HepG2 (cell line): Measurements from ENCODE around the gene SPRED2. TPM values are rescaled to one million over a fixed set of nuclear protein-coding genes. Genes with fewer than 3 reads are reported as not detected.

Experiments
- ATAC-seq: fragments of 200-7000 bp; cut with Tn5 transposase; 3 replicates; pipeline ENCODE4 v1.9.1; 2020; ENCODE audit warnings: mild to moderate bottlenecking, moderate library complexity
- BruUV-seq: library from RNA; stranded (reverse); fragments of 400-500 nt; replicated peaks from 2 replicates; lab custom pipeline; 2021; lab: Mats Ljungman, UMichigan
- CTCF ChIA-PET: fragments of 300-600 bp; formaldehyde crosslinking; extraction: SDS; loops from one replicate; lab custom pipeline; 2021; ENCODE audit warnings: low total read pairs, inconsistent platforms, low intra/inter-chr PET ratio; lab: Yijun Ruan, JAX
- POLR2A ChIA-PET: fragments of 350-600 bp; sonication (Branson Sonifier 250); formaldehyde crosslinking; loops from one replicate; lab custom pipeline; 2020; ENCODE audit warnings: antibody characterized with exemption, inconsistent platforms; lab: Yijun Ruan, JAX
- DNase-seq: peaks from one replicate; pipeline ENCODE4 v3.0.0-alpha.2; 2015; ENCODE audit warnings: low spot score
- FAIRE-seq: peaks from 3 replicates; lab custom pipeline; 2011; peaks lifted over from hg19 to GRCh38; lab: Jason Lieb, UNC
- H2AFZ ChIP-seq: one replicate; pipeline ENCODE4 v1.6.1; 2011; ENCODE audit warnings: low read length, inconsistent platforms
- H3K27ac ChIP-seq: fragments of 300-600 bp; 3 replicates; pipeline ENCODE4 v1.8.0; 2011; ENCODE audit warnings: mixed run types, mild to moderate bottlenecking, mixed read lengths, low read length, inconsistent platforms; ENCODE audit not compliant: insufficient read depth; ENCODE audit errors: extremely low read length
- H3K27me3 ChIP-seq, 2 experiments: fragments of 200-600 bp in 1 of 2; 2 replicates in 1 of 2; 3 replicates in 1 of 2; pipeline versions ENCODE4 v1.6.0 to v1.8.0; 2011; ENCODE audit warnings: low read length in 2 of 2, mild to moderate bottlenecking in 2 of 2, moderate library complexity in 2 of 2, inconsistent platforms in 1 of 2; ENCODE audit not compliant: insufficient read depth in 2 of 2, control insufficient read depth in 1 of 2
- H3K36me3 ChIP-seq, 2 experiments: fragments of 200-600 bp in 1 of 2; replicated peaks in 1 of 2; 2 replicates in 1 of 2; 3 replicates in 1 of 2; pipeline versions ENCODE4 v1.5.1 to v1.8.0; 2011; ENCODE audit warnings: low read length in 2 of 2, inconsistent platforms in 1 of 2; ENCODE audit not compliant: insufficient read depth in 2 of 2, control insufficient read depth in 1 of 2
- H3K4me1 ChIP-seq: 2 replicates; pipeline ENCODE4 v1.5.1; 2012; ENCODE audit warnings: low read length, inconsistent platforms; ENCODE audit not compliant: insufficient read depth
- H3K4me2 ChIP-seq: 2 replicates; pipeline ENCODE4 v1.6.0; 2011; ENCODE audit warnings: low read depth, low read length, inconsistent platforms
- H3K4me3 ChIP-seq, 3 experiments: fragments of 200-600 bp in 1 of 3; sonication (generic), shearing (Covaris generic) in 1 of 3; replicated peaks in 1 of 3; 2 replicates each; pipeline ENCODE4 v1.5.1; 2011 to 2016; ENCODE audit warnings: low read length in 3 of 3, inconsistent platforms in 2 of 3, low read depth in 2 of 3, mild to moderate bottlenecking in 2 of 3, control low read depth in 1 of 3, mixed read lengths in 1 of 3; ENCODE audit not compliant: insufficient read depth in 1 of 3
- H3K79me2 ChIP-seq: one replicate; pipeline ENCODE4 v1.6.1; 2011; ENCODE audit warnings: low read length, inconsistent platforms; ENCODE audit not compliant: insufficient read depth
- H3K9ac ChIP-seq: 2 replicates; pipeline ENCODE4 v1.6.0; 2011; ENCODE audit warnings: mild to moderate bottlenecking, low read depth, low read length, inconsistent platforms; ENCODE audit not compliant: insufficient read depth
- H3K9me3 ChIP-seq: 2 replicates; pipeline ENCODE4 v1.5.1; 2012; ENCODE audit warnings: mild to moderate bottlenecking, low read length
- H4K20me1 ChIP-seq: 2 replicates; pipeline ENCODE4 v1.6.0; 2011; ENCODE audit warnings: inconsistent platforms, mild to moderate bottlenecking, low read length, moderate library complexity; ENCODE audit not compliant: insufficient read depth
- MTA3 ChIP-seq: sonication (generic); formaldehyde crosslinking; IDR thresholded peaks from 2 replicates; pipeline ENCODE4 v1.4.0; 2020; ENCODE audit warnings: missing genetic modification reagents
- NFIC ChIP-seq: IDR thresholded peaks from 2 replicates; pipeline ENCODE4 v1.6.1; 2012; ENCODE audit warnings: mild to moderate bottlenecking, low read length, inconsistent platforms
- NKX3-1 ChIP-seq: sonication (generic); formaldehyde crosslinking; IDR thresholded peaks from 2 replicates; pipeline ENCODE4 v1.5.0; 2020; ENCODE audit warnings: missing genetic modification reagents
- SATB2 ChIP-seq: sonication (generic); formaldehyde crosslinking; IDR thresholded peaks from 2 replicates; pipeline ENCODE4 v1.5.0; 2020; ENCODE audit warnings: missing genetic modification reagents
- ZNF296 ChIP-seq: sonication (generic); formaldehyde crosslinking; conservative IDR thresholded peaks from 2 replicates; pipeline ENCODE4 v1.5.0; 2020; ENCODE audit warnings: mild to moderate bottlenecking, missing genetic modification reagents
- ZNF501 ChIP-seq: sonication (generic); formaldehyde crosslinking; IDR thresholded peaks from 2 replicates; pipeline ENCODE4 v1.5.1; 2020; ENCODE audit warnings: mild to moderate bottlenecking, moderate library complexity, missing genetic modification reagents
- ZNF558 ChIP-seq: sonication (generic); formaldehyde crosslinking; IDR thresholded peaks from 2 replicates; pipeline ENCODE4 v1.9.0; 2022; ENCODE audit warnings: mild to moderate bottlenecking, missing genetic modification reagents, borderline replicate concordance
- ZNF563 ChIP-seq: sonication (generic); formaldehyde crosslinking; IDR thresholded peaks from 2 replicates; pipeline ENCODE4 v1.8.0; 2022; ENCODE audit warnings: mild to moderate bottlenecking, moderate library complexity, missing genetic modification reagents
- ZNF672 ChIP-seq: sonication (generic); formaldehyde crosslinking; IDR thresholded peaks from 2 replicates; pipeline ENCODE4 v1.8.1; 2022; ENCODE audit warnings: missing genetic modification reagents
- ZNF792 ChIP-seq: IDR thresholded peaks from 2 replicates; pipeline ENCODE4 v1.6.1; 2016
- ZSCAN20 ChIP-seq: sonication (generic); formaldehyde crosslinking; IDR thresholded peaks from 2 replicates; pipeline ENCODE4 v1.4.0; 2020; ENCODE audit warnings: missing genetic modification reagents, mild to moderate bottlenecking, borderline replicate concordance
- in situ Hi-C: cut with HindIII; loops from 2 replicates; pipeline ENCODE4 v1.10.0; 2017; ENCODE audit warnings: low pct_unique_long_range_greater_than_20kb; ENCODE audit not compliant: extremely low pct_ligation_motif_present
- intact Hi-C: fragments of 100-400 bp; cut with micrococcal nuclease; formaldehyde crosslinking; loops from one replicate; pipeline ENCODE4 v1.10.0; 2022; ENCODE audit not compliant: unreplicated experiment
- polyA plus RNA-seq, 8 experiments: library from polyadenylated mRNA; depleted of rRNA in 3 of 8; stranded (reverse) in 7 of 8; unstranded in 1 of 8; fragments of >200 nt; fragmentation: Illumina TruSeq in 4 of 8; extraction: Trizol in 4 of 8; gene quantifications; 2 replicates each; pipeline versions ENCODE4 v1.2.1 to v1.2.3, GENCODE V29; 2011 to 2016; ENCODE audit warnings: low read depth in 4 of 8, missing spikeins in 1 of 8, mixed read lengths in 1 of 8; ENCODE audit not compliant: insufficient read depth in 1 of 8
- total RNA-seq, 5 experiments: library from RNA; depleted of rRNA; stranded (reverse); fragments of >200 nt; fragmentation: Illumina TruSeq; extraction: Trizol; gene quantifications; 2 replicates each; pipeline ENCODE4 v1.2.3, GENCODE V29; 2016; ENCODE audit warnings: low read depth in 1 of 5
- TF ChIP-seq, protein P1 (sequence below): IDR thresholded peaks from 2 replicates; pipeline ENCODE4 v1.6.1; 2012; ENCODE audit warnings: low read length, improper control_type of control experiment
- TF ChIP-seq, protein P2 (sequence below), 2 experiments: IDR thresholded peaks; 2 replicates each; pipeline ENCODE4 v1.6.1; 2011 to 2012; ENCODE audit warnings: low read length in 2 of 2, borderline replicate concordance in 1 of 2, low read depth in 1 of 2, mild to moderate bottlenecking in 1 of 2, moderate library complexity in 1 of 2
- TF ChIP-seq, protein P3 (sequence below): sonication (generic); formaldehyde crosslinking; IDR thresholded peaks from 2 replicates; pipeline ENCODE4 v1.5.1; 2020; ENCODE audit warnings: missing genetic modification reagents, mild to moderate bottlenecking, borderline replicate concordance
- TF ChIP-seq, protein P4 (sequence below): sonication (generic); formaldehyde crosslinking; conservative IDR thresholded peaks from 2 replicates; pipeline ENCODE4 v1.8.1; 2023; ENCODE audit warnings: missing genetic modification reagents

Gene SPRED2
- total and polyA plus RNA-seq, 2 of the 13 experiments (the other 11 are each of a cell fraction or from before 2014, with no cell fraction given) = 13.0 to 37.0 TPM

DNA sequence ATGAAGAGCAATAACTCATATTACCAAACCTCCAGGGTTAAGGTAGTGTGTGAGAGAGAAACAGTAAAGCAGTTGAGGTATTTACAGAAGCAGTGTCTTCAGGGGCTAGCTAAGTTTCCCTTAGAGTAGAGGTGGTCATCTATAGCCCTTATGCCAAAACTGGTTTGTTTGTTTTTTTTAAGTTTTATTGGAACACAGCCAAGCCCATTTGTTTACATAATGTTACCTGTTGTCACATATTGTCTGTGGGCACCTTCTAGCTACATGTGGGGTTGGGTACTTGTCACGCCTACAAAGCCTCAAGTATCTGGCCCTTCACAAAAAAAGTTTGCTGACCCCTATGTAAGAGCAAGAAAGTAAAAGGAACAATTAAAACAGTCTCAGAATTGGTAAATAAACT is 165.4 kb downstream of the SPRED2 start (continued):
- TF ChIP-seq, protein P1, sequence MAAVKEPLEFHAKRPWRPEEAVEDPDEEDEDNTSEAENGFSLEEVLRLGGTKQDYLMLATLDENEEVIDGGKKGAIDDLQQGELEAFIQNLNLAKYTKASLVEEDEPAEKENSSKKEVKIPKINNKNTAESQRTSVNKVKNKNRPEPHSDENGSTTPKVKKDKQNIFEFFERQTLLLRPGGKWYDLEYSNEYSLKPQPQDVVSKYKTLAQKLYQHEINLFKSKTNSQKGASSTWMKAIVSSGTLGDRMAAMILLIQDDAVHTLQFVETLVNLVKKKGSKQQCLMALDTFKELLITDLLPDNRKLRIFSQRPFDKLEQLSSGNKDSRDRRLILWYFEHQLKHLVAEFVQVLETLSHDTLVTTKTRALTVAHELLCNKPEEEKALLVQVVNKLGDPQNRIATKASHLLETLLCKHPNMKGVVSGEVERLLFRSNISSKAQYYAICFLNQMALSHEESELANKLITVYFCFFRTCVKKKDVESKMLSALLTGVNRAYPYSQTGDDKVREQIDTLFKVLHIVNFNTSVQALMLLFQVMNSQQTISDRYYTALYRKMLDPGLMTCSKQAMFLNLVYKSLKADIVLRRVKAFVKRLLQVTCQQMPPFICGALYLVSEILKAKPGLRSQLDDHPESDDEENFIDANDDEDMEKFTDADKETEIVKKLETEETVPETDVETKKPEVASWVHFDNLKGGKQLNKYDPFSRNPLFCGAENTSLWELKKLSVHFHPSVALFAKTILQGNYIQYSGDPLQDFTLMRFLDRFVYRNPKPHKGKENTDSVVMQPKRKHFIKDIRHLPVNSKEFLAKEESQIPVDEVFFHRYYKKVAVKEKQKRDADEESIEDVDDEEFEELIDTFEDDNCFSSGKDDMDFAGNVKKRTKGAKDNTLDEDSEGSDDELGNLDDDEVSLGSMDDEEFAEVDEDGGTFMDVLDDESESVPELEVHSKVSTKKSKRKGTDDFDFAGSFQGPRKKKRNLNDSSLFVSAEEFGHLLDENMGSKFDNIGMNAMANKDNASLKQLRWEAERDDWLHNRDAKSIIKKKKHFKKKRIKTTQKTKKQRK = no peak
- TF ChIP-seq ZNF792 (CRISPR knock-in tag) (no peak), ZNF501 (CRISPR knock-in tag) (no peak)

DNA sequence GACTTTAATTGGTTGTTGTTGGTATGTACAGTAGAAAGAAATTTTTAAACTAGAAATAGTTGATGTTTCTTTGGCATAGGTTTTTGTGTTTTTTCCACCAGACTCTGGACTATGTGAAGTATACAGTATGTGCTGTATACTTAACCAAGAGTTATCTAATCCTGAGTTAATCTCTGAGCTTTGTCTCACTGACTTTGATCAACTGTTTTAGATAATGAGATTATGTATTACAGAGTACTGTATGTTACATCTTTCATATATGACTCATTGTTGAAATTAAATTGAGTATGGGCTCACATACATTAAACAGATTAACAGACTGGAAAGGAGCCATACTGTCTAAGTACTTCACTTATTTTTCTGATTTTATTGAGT is 166.7 kb downstream of the SPRED2 start:
- no peak for ATAC-seq
- no peaks in the 10 kb centered on the region for H3K9me3 ChIP-seq
- FAIRE-seq = no peak
- H3K4me3 ChIP-seq = no peak overlapping the region
- H4K20me1 ChIP-seq = peaks cover 7% of the 10 kb centered on the region
- intact Hi-C loops = loop anchor here (1.0 to 2.0 kb wide), 6 partner anchors 35 to 308 kb away; partner anchors contain the start of gene SPRED2
- H3K27me3 ChIP-seq = no peaks in the 10 kb centered on the region
- CTCF ChIA-PET = interaction anchor here (1.1 to 3.6 kb wide), 5 partner anchors 55 to 307 kb away, joined by 3 to 56 read pairs (median 4); no protein-coding TSS in a partner anchor
- no peaks in the 10 kb centered on the region for H3K4me1 ChIP-seq
- no peaks in the 10 kb centered on the region for H3K79me2 ChIP-seq
- H2AFZ ChIP-seq = no peak overlapping the region
- no peak for DNase-seq
- no peak overlapping the region for H3K4me2 ChIP-seq
- POLR2A ChIA-PET = no interaction called here
- no peak overlapping the region for H3K9ac ChIP-seq
- BruUV-seq = no TSS peak
- H3K36me3 ChIP-seq = peaks cover 24 to 76% of the 10 kb centered on the region in 2 experiments
- no peak overlapping the region for H3K27ac ChIP-seq
- in situ Hi-C loops = loop anchor here (5.0 kb wide), 1 partner anchor 287 kb away; no protein-coding TSS in a partner anchor
- TF ChIP-seq, protein P2, sequence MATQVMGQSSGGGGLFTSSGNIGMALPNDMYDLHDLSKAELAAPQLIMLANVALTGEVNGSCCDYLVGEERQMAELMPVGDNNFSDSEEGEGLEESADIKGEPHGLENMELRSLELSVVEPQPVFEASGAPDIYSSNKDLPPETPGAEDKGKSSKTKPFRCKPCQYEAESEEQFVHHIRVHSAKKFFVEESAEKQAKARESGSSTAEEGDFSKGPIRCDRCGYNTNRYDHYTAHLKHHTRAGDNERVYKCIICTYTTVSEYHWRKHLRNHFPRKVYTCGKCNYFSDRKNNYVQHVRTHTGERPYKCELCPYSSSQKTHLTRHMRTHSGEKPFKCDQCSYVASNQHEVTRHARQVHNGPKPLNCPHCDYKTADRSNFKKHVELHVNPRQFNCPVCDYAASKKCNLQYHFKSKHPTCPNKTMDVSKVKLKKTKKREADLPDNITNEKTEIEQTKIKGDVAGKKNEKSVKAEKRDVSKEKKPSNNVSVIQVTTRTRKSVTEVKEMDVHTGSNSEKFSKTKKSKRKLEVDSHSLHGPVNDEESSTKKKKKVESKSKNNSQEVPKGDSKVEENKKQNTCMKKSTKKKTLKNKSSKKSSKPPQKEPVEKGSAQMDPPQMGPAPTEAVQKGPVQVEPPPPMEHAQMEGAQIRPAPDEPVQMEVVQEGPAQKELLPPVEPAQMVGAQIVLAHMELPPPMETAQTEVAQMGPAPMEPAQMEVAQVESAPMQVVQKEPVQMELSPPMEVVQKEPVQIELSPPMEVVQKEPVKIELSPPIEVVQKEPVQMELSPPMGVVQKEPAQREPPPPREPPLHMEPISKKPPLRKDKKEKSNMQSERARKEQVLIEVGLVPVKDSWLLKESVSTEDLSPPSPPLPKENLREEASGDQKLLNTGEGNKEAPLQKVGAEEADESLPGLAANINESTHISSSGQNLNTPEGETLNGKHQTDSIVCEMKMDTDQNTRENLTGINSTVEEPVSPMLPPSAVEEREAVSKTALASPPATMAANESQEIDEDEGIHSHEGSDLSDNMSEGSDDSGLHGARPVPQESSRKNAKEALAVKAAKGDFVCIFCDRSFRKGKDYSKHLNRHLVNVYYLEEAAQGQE (IDR thresholded peaks at IDR 0.05; ENCODE audit: borderline replicate concordance in 1 of 2, low read depth in 1 of 2, low read length in 2 of 2) = no peak
- no peak for TF ChIP-seq ZSCAN20 (CRISPR knock-in tag)
- TF ChIP-seq SATB2 (CRISPR knock-in tag) = no peak
- no peak for TF ChIP-seq MTA3 (CRISPR knock-in tag)
- TF ChIP-seq ZNF672 (CRISPR knock-in tag) = no peak
- no peak for TF ChIP-seq ZNF563 (CRISPR knock-in tag)
- no peak for TF ChIP-seq ZNF296
- TF ChIP-seq NFIC = no peak
- TF ChIP-seq ZNF558 (CRISPR knock-in tag) = no peak
- no peak for TF ChIP-seq NKX3-1 (CRISPR knock-in tag)
- TF ChIP-seq, protein P3, sequence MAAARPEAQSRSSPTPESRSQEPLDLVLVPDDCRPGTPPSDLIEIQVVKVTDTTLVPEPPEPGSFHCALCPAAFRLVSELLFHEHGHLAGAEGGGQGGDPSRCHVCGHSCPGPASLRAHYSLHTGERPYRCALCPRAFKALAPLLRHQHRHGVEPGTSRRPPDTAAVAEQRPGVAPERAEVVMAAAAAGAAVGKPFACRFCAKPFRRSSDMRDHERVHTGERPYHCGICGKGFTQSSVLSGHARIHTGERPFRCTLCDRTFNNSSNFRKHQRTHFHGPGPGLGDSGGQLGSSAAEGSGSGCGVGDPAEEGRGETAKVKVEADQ (CRISPR knock-in tag) = no peak
- TF ChIP-seq, protein P4, sequence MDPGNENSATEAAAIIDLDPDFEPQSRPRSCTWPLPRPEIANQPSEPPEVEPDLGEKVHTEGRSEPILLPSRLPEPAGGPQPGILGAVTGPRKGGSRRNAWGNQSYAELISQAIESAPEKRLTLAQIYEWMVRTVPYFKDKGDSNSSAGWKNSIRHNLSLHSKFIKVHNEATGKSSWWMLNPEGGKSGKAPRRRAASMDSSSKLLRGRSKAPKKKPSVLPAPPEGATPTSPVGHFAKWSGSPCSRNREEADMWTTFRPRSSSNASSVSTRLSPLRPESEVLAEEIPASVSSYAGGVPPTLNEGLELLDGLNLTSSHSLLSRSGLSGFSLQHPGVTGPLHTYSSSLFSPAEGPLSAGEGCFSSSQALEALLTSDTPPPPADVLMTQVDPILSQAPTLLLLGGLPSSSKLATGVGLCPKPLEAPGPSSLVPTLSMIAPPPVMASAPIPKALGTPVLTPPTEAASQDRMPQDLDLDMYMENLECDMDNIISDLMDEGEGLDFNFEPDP (CRISPR knock-in tag) = no peak
